GM21529 (cell line): Measurements from ENCODE around the gene PAGE4.

Experiments
- ATAC-seq: cut with Tn5 transposase; IDR thresholded peaks from one replicate; pipeline ENCODE4 v1.9.1; 2021; ENCODE audit not compliant: unreplicated experiment

PAGE4 gene

GRCh38 chrX:49829016-49829415 is at the start of gene PAGE4:
Gene PAGE4 (plus strand): TSS chrX:49829303. CDS start chrX:49830429, 1,126 bp downstream.
- ATAC-seq: no peak

- no peak for ATAC-seq
Observed at GRCh38 chrX:49784747-49785280, 44.3 kb upstream of the PAGE4 start.

GRCh38 chrX:49792376-49792775 is 36.7 kb upstream of the PAGE4 start:
- ATAC-seq: no peak

GRCh38 chrX:49793686-49794085 is 35.4 kb upstream of the PAGE4 start:
- ATAC-seq: no peak

- ATAC-seq: no peak
Observed at GRCh38 chrX:49799828-49800227, 29.3 kb upstream of the PAGE4 start.

GRCh38 chrX:49809891-49810632 is 19.0 kb upstream of the PAGE4 start:
- ATAC-seq: no peak

- ATAC-seq: no peak
Observed at GRCh38 chrX:49812177-49812576, 16.9 kb upstream of the PAGE4 start.

GRCh38 chrX:49816435-49816834 is 12.7 kb upstream of the PAGE4 start:
- no peak for ATAC-seq

GRCh38 chrX:49838374-49838773 is 9.3 kb downstream of the PAGE4 start:
- peak; percentile 67 for ATAC-seq

- ATAC-seq: no peak
Observed at GRCh38 chrX:49840679-49841078, 11.6 kb downstream of the PAGE4 start.

GRCh38 chrX:49842621-49843020 is 13.5 kb downstream of the PAGE4 start:
- no peak for ATAC-seq

GRCh38 chrX:49844611-49845010 is 15.5 kb downstream of the PAGE4 start:
- no peak for ATAC-seq

- no peak for ATAC-seq
Observed at GRCh38 chrX:49845701-49846403, 16.7 kb downstream of the PAGE4 start.

- no peak for ATAC-seq
Observed at GRCh38 chrX:49846522-49846921, 17.4 kb downstream of the PAGE4 start.

GRCh38 chrX:49848275-49848674 is 19.2 kb downstream of the PAGE4 start:
- ATAC-seq: no peak

GRCh38 chrX:49850028-49850427 is 20.9 kb downstream of the PAGE4 start:
- no peak for ATAC-seq

GRCh38 chrX:49853661-49854060 is 24.6 kb downstream of the PAGE4 start:
- no peak for ATAC-seq

GRCh38 chrX:49856819-49857218 is 27.7 kb downstream of the PAGE4 start:
- no peak for ATAC-seq

- ATAC-seq: no peak
Observed at GRCh38 chrX:49858341-49858740, 29.2 kb downstream of the PAGE4 start.

GRCh38 chrX:49859491-49859890 is 30.4 kb downstream of the PAGE4 start:
- no peak for ATAC-seq

- ATAC-seq: no peak
Observed at GRCh38 chrX:49860867-49861535, 31.9 kb downstream of the PAGE4 start.

- no peak for ATAC-seq
Observed at GRCh38 chrX:49862093-49862492, 33.0 kb downstream of the PAGE4 start.
